Endodermal cell (in vitro differentiated cells): ENCODE data around the gene PLCB1. TPM values are rescaled to one million over a fixed set of nuclear protein-coding genes. Genes with fewer than 3 reads are reported as not detected.

ENCODE experiments used
- DNase-seq: peaks from one replicate; pipeline ENCODE4 v3.0.0-alpha.2; 2017
- H3K27ac ChIP-seq: 2 replicates; pipeline ENCODE4 v1.5.1; 2013; ENCODE audit warnings: mild to moderate bottlenecking, low read depth, low read length, moderate library complexity
- H3K27me3 ChIP-seq: 2 replicates; pipeline ENCODE4 v1.6.1; 2013; ENCODE audit warnings: mild to moderate bottlenecking, low read length, moderate library complexity; ENCODE audit not compliant: insufficient read depth, control insufficient read depth, poor library complexity, severe bottlenecking
- H3K36me3 ChIP-seq: 2 replicates; pipeline ENCODE4 v1.7.0; 2013; ENCODE audit warnings: mild to moderate bottlenecking, low read length, moderate library complexity; ENCODE audit not compliant: control insufficient read depth, insufficient read depth
- H3K4me1 ChIP-seq: one replicate; pipeline ENCODE4 v1.7.0; 2013; ENCODE audit warnings: low read length; ENCODE audit not compliant: control insufficient read depth, insufficient read depth
- H3K4me3 ChIP-seq: 2 replicates; pipeline ENCODE4 v1.5.1; 2013; ENCODE audit warnings: mild to moderate bottlenecking, low read length, moderate library complexity
- H3K9ac ChIP-seq: 2 replicates; pipeline ENCODE4 v1.6.1; 2013; ENCODE audit warnings: mild to moderate bottlenecking, low read length, moderate library complexity; ENCODE audit not compliant: poor library complexity, severe bottlenecking; ENCODE audit errors: extremely low read depth
- H3K9me3 ChIP-seq: 2 replicates; pipeline ENCODE4 v1.6.1; 2013; ENCODE audit warnings: mild to moderate bottlenecking, low read length, moderate library complexity; ENCODE audit not compliant: control insufficient read depth
- H3K27ac Mint-ChIP-seq: 2 replicates; pipeline ENCODE4 v1.8.0; 2020; ENCODE audit warnings: mixed read lengths
- H3K27me3 Mint-ChIP-seq: 2 replicates; pipeline ENCODE4 v1.8.0; 2021; ENCODE audit warnings: mild to moderate bottlenecking, mixed read lengths; ENCODE audit not compliant: insufficient read depth
- H3K36me3 Mint-ChIP-seq: 2 replicates; pipeline ENCODE4 v1.8.0; 2020; ENCODE audit warnings: low read depth, mixed read lengths
- H3K4me1 Mint-ChIP-seq: 2 replicates; pipeline ENCODE4 v1.8.0; 2020; ENCODE audit warnings: mixed read lengths
- H3K4me3 Mint-ChIP-seq: 2 replicates; pipeline ENCODE4 v1.8.0; 2020; ENCODE audit warnings: mild to moderate bottlenecking, moderate library complexity, mixed read lengths
- H3K9me3 Mint-ChIP-seq: 2 replicates; pipeline ENCODE4 v1.8.0; 2020; ENCODE audit warnings: mild to moderate bottlenecking, mixed read lengths
- CTCF ChIP-seq: fragments of 200-600 bp; sonication (generic); conservative IDR thresholded peaks from 2 replicates; pipeline ENCODE4 v1.5.0; 2021; ENCODE audit warnings: antibody characterized with exemption, mild to moderate bottlenecking
- WGBS, 2 experiments: methylation state at CpG; one replicate each; pipeline versions ENCODE4 v1.1.5 to v1.1.7; 2013; ENCODE audit warnings: missing lambda C conversion rate in 2 of 2, mixed read lengths in 1 of 2; ENCODE audit not compliant: insufficient coverage in 1 of 2, insufficient read length in 1 of 2; 5-methylcytosine and 5-hydroxymethylcytosine counted together
- total RNA-seq, 2 donors: library from RNA; stranded (reverse); fragmentation: NEBNext Ultra II Directional in 1 of 2; extraction: Animal tissue kit (Norgen Biotek cat#: 25700) in 1 of 2; gene quantifications; 2 replicates in 1 of 2; 3 replicates in 1 of 2; pipeline ENCODE4 v1.2.1, GENCODE V29; 2021

Gene PLCB1
- total RNA-seq, 2 donors from 2014 or later = 15.3 to 16.5 TPM

DNA sequence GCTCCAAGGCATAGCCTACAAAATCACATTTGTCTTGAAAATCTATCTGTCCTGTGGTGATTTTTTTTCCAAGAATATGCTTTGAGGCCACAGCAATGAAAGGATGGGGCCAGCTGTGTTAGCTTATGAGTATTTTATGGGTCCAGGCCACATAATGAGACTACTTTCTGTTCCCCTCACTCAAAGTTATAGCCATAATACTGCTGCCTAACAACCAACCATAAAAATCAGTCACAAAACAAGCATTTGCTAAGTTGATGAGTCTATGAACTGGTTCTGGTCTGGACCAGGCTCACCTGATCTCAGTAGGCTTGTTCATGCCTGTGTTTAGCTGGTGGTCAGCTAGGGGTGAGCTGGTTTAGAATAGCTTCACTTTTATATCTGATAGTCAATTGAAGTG, 744.3 kb downstream of the PLCB1 start:
- no peak overlapping the region for H3K27ac ChIP-seq
- H3K9me3 Mint-ChIP-seq = no peaks in the 10 kb centered on the region
- H3K4me1 Mint-ChIP-seq = no peaks in the 10 kb centered on the region
- no peaks in the 10 kb centered on the region for H3K9me3 ChIP-seq
- no peaks in the 10 kb centered on the region for H3K4me1 ChIP-seq
- no peak overlapping the region for H3K9ac ChIP-seq
- H3K27me3 Mint-ChIP-seq = no peaks in the 10 kb centered on the region
- no peak overlapping the region for H3K27ac Mint-ChIP-seq
- no peak for TF ChIP-seq CTCF
- no peak overlapping the region for H3K4me3 ChIP-seq
- no peaks in the 10 kb centered on the region for H3K27me3 ChIP-seq
- no peak overlapping the region for H3K4me3 Mint-ChIP-seq
- H3K36me3 ChIP-seq = no peaks in the 10 kb centered on the region
- no peak for DNase-seq
- no peaks in the 10 kb centered on the region for H3K36me3 Mint-ChIP-seq

- Histone ChIP-seq H3K36me3 (no peaks in the 10 kb centered on the region), H3K9me3 (no peaks in the 10 kb centered on the region), H3K4me1 (no peaks in the 10 kb centered on the region), H3K27ac (no peak overlapping the region), H3K27me3 (no peaks in the 10 kb centered on the region), H3K9ac (no peak overlapping the region), H3K4me3 (no peak overlapping the region)
- Mint-ChIP-seq H3K27me3 (no peaks in the 10 kb centered on the region), H3K9me3 (no peaks in the 10 kb centered on the region), H3K4me1 (no peaks in the 10 kb centered on the region), H3K36me3 (no peaks in the 10 kb centered on the region), H3K4me3 (no peak overlapping the region), H3K27ac (no peak overlapping the region)
- 88 to 100% methylated on average over 1 to 2 of the region's 2 CpGs for WGBS, 2 experiments
- no peak for DNase-seq
- TF ChIP-seq CTCF = no peak
These were observed 745.2 kb downstream of the PLCB1 start for GRCh38 chr20:8877294-8877693.

- Histone ChIP-seq H3K4me3 (no peak overlapping the region), H3K9me3 (no peaks in the 10 kb centered on the region), H3K27me3 (no peaks in the 10 kb centered on the region), H3K27ac (no peak overlapping the region), H3K9ac (no peak overlapping the region), H3K36me3 (no peaks in the 10 kb centered on the region), H3K4me1 (no peaks in the 10 kb centered on the region)
- Mint-ChIP-seq H3K9me3 (no peaks in the 10 kb centered on the region), H3K36me3 (no peaks in the 10 kb centered on the region), H3K27me3 (no peaks in the 10 kb centered on the region), H3K27ac (no peak overlapping the region), H3K4me1 (no peaks in the 10 kb centered on the region), H3K4me3 (no peak overlapping the region)
- TF ChIP-seq CTCF = no peak
- DNase-seq = no peak
- WGBS, 2 experiments = 87 to 100% methylated on average over 2 of the region's 2 CpGs
These were observed 747.6 kb downstream of the PLCB1 start for GRCh38 chr20:8879669-8880068.
